ENCODE results near the gene SPATA1. TPM values are rescaled to one million over a fixed set of nuclear protein-coding genes. Genes with fewer than 3 reads are reported as not detected.

SPATA1 gene
- polyA plus RNA-seq, 3 donors = 0.40 to 1.9 (median 0.43) TPM

- intact Hi-C loops (cut with micrococcal nuclease) = no loop called here
- no peak overlapping the region for H3K4me2 ChIP-seq (replicated peaks; ENCODE audit: extremely low read depth, low read length, poor library complexity, severe bottlenecking)
- peaks cover 33 to 41% of the 10 kb centered on the region in 2 donors for H3K9me3 ChIP-seq (replicated peaks in 1 of 2; ENCODE audit: control insufficient read depth in 1 of 2, insufficient read depth in 1 of 2, low read length in 2 of 2)
- no peak overlapping the region for H2AFZ ChIP-seq (ENCODE audit: insufficient read depth, low read depth, low read length, poor library complexity, severe bottlenecking)
- H3K9ac ChIP-seq (ENCODE audit: insufficient read depth, low read length, poor library complexity, severe bottlenecking) = no peak overlapping the region
- Mint-ChIP-seq H3K9me3 (peaks cover 25 to 49% (median 41%) of the 10 kb centered on the region in 7 donors), H3K27me3 (ENCODE audit: low read depth in 3 of 3) (no peaks in the 10 kb centered on the region), H3K27ac (no peak overlapping the region), H3K4me3 (no peak overlapping the region), H3K36me3 (no peaks in the 10 kb centered on the region), H3K4me1 (peaks cover 6% of the 10 kb centered on the region)
- no peak overlapping the region for H3K27ac ChIP-seq (ENCODE audit: low read depth in 1 of 2, low read length in 2 of 2)
- TF ChIP-seq CTCF (IDR thresholded peaks at IDR 0.05) = no peak
- no peaks in the 10 kb centered on the region for H3K36me3 ChIP-seq (replicated peaks in 1 of 2; ENCODE audit: control insufficient read depth in 1 of 2, insufficient read depth in 2 of 2, low read length in 2 of 2)
- peaks cover 0 to 4% of the 10 kb centered on the region in 2 donors for H3K4me1 ChIP-seq (ENCODE audit: control insufficient read depth in 1 of 2, insufficient read depth in 2 of 2, low read length in 2 of 2)
- no peak for DNase-seq
- H3K27me3 ChIP-seq (ENCODE audit: control insufficient read depth in 2 of 2, insufficient read depth in 2 of 2, low read length in 2 of 2) = no peaks in the 10 kb centered on the region
- WGBS (ENCODE audit: insufficient coverage) = 100% methylated on average over 1 of the region's 1 CpG
- H3K4me3 ChIP-seq (replicated peaks in 1 of 3; ENCODE audit: low read depth in 2 of 3, low read length in 3 of 3) = no peak overlapping the region
- no peaks in the 10 kb centered on the region for H3K79me2 ChIP-seq (ENCODE audit: insufficient read depth, low read length)
- H4K20me1 ChIP-seq (ENCODE audit: insufficient read depth, low read length) = no peaks in the 10 kb centered on the region
These were observed 104.9 kb downstream of the SPATA1 start for GRCh38 chr1:84611091-84611490.

- no peaks in the 10 kb centered on the region for H3K36me3 ChIP-seq (replicated peaks in 1 of 2; ENCODE audit: control insufficient read depth in 1 of 2, insufficient read depth in 2 of 2, low read length in 2 of 2)
- H3K9me3 ChIP-seq (replicated peaks in 1 of 2; ENCODE audit: control insufficient read depth in 1 of 2, insufficient read depth in 1 of 2, low read length in 2 of 2) = peaks cover 30 to 34% of the 10 kb centered on the region in 2 donors
- intact Hi-C loops (cut with micrococcal nuclease) = no loop called here
- Mint-ChIP-seq H3K4me3 (no peak overlapping the region), H3K4me1 (peaks cover 8% of the 10 kb centered on the region), H3K27ac (no peak overlapping the region), H3K9me3 (peaks cover 20 to 42% (median 35%) of the 10 kb centered on the region in 7 donors), H3K36me3 (no peaks in the 10 kb centered on the region), H3K27me3 (ENCODE audit: low read depth in 3 of 3) (peaks cover 0 to 3% (median 0%) of the 10 kb centered on the region in 3 donors)
- no peak overlapping the region for H2AFZ ChIP-seq (ENCODE audit: insufficient read depth, low read depth, low read length, poor library complexity, severe bottlenecking)
- no peak for DNase-seq
- peaks cover 0 to 5% of the 10 kb centered on the region in 2 donors for H3K4me1 ChIP-seq (ENCODE audit: control insufficient read depth in 1 of 2, insufficient read depth in 2 of 2, low read length in 2 of 2)
- H3K4me3 ChIP-seq (replicated peaks in 1 of 3; ENCODE audit: low read depth in 2 of 3, low read length in 3 of 3) = no peak overlapping the region
- H3K27me3 ChIP-seq (ENCODE audit: control insufficient read depth in 2 of 2, insufficient read depth in 2 of 2, low read length in 2 of 2) = no peaks in the 10 kb centered on the region
- no peaks in the 10 kb centered on the region for H4K20me1 ChIP-seq (ENCODE audit: insufficient read depth, low read length)
- no peaks in the 10 kb centered on the region for H3K79me2 ChIP-seq (ENCODE audit: insufficient read depth, low read length)
- WGBS (ENCODE audit: insufficient coverage) = 63% methylated on average over 1 of the region's 3 CpGs
- no peak overlapping the region for H3K9ac ChIP-seq (ENCODE audit: insufficient read depth, low read length, poor library complexity, severe bottlenecking)
- H3K27ac ChIP-seq (ENCODE audit: low read depth in 1 of 2, low read length in 2 of 2) = no peak overlapping the region
- no peak overlapping the region for H3K4me2 ChIP-seq (replicated peaks; ENCODE audit: extremely low read depth, low read length, poor library complexity, severe bottlenecking)
- TF ChIP-seq CTCF (IDR thresholded peaks at IDR 0.05) = no peak
These were observed 105.6 kb downstream of the SPATA1 start for GRCh38 chr1:84611796-84612195.
